IMR-90 (cell line): ENCODE measurements around the gene ADAP1. TPM values are rescaled to one million over a fixed set of nuclear protein-coding genes. Genes with fewer than 3 reads are reported as not detected.

Experiments used
- ATAC-seq: fragments of 200-7000 bp; cut with Tn5 transposase; 2 replicates; pipeline ENCODE4 v1.9.1; 2020; ENCODE audit warnings: low read depth, mild to moderate bottlenecking, moderate library complexity
- BruUV-seq: library from RNA; stranded (reverse); fragments of 400-500 nt; replicated peaks from 2 replicates; lab custom pipeline; 2021; lab: Mats Ljungman, UMichigan
- CTCF ChIA-PET: fragments of 300-600 bp; formaldehyde crosslinking; extraction: SDS; loops from one replicate; lab custom pipeline; 2021; ENCODE audit warnings: antibody characterized with exemption; lab: Yijun Ruan, JAX
- POLR2A ChIA-PET: fragments of 300-600 bp; sonication (Branson Sonifier 250); formaldehyde crosslinking; loops from one replicate; lab custom pipeline; 2022; ENCODE audit warnings: antibody characterized with exemption; ENCODE audit not compliant: unreplicated experiment; lab: Charles Lee
- DNase-seq: peaks from one replicate; pipeline ENCODE4 v3.0.0; 2013
- H2AFZ ChIP-seq: replicated peaks from 2 replicates; pipeline ENCODE3; 2013; ENCODE audit warnings: low read length, mild to moderate bottlenecking; ENCODE audit not compliant: poor library complexity
- H2AK5ac ChIP-seq: 2 replicates; pipeline ENCODE4 v1.6.1; 2013; ENCODE audit warnings: low read depth, low read length, inconsistent platforms
- H2AK9ac ChIP-seq: replicated peaks from 2 replicates; pipeline ENCODE3; 2013; ENCODE audit warnings: mild to moderate bottlenecking, low read depth, low read length, moderate library complexity; ENCODE audit not compliant: poor library complexity
- H2BK120ac ChIP-seq: 2 replicates; pipeline ENCODE4 v1.6.1; 2013; ENCODE audit warnings: low read depth, low read length, inconsistent platforms
- H2BK15ac ChIP-seq: 3 replicates; pipeline ENCODE4 v1.6.1; 2013; ENCODE audit warnings: low read depth, low read length, inconsistent platforms
- H2BK20ac ChIP-seq: 2 replicates; pipeline ENCODE4 v1.6.1; 2013; ENCODE audit warnings: low read depth, mild to moderate bottlenecking, inconsistent platforms, low read length, moderate library complexity
- H2BK5ac ChIP-seq: 2 replicates; pipeline ENCODE4 v1.6.1; 2013; ENCODE audit warnings: mild to moderate bottlenecking, low read depth, low read length, inconsistent platforms; ENCODE audit not compliant: poor library complexity, severe bottlenecking
- H3K14ac ChIP-seq: replicated peaks from 2 replicates; pipeline ENCODE4 v1.6.1; 2013; ENCODE audit warnings: low read depth, low read length, inconsistent platforms
- H3K18ac ChIP-seq: 2 replicates; pipeline ENCODE4 v1.6.1; 2013; ENCODE audit warnings: low read depth, low read length, control low read depth
- H3K23ac ChIP-seq: 2 replicates; pipeline ENCODE4 v1.6.1; 2013; ENCODE audit warnings: low read depth, low read length, inconsistent platforms
- H3K27ac ChIP-seq: 2 replicates; pipeline ENCODE4 v1.5.1; 2013; ENCODE audit warnings: mild to moderate bottlenecking, control low read depth, low read length; ENCODE audit not compliant: insufficient read depth
- H3K27me3 ChIP-seq: 2 replicates; pipeline ENCODE4 v1.6.1; 2013; ENCODE audit warnings: low read length; ENCODE audit not compliant: control insufficient read depth, insufficient read depth
- H3K36me3 ChIP-seq: 2 replicates; pipeline ENCODE4 v1.6.1; 2013; ENCODE audit warnings: low read length, mixed read lengths; ENCODE audit not compliant: control insufficient read depth, insufficient read depth
- H3K4ac ChIP-seq: 2 replicates; pipeline ENCODE4 v1.6.1; 2013; ENCODE audit warnings: low read depth, low read length, inconsistent platforms
- H3K4me1 ChIP-seq: 2 replicates; pipeline ENCODE4 v1.6.1; 2013; ENCODE audit warnings: low read length, mixed read lengths; ENCODE audit not compliant: control insufficient read depth, insufficient read depth
- H3K4me2 ChIP-seq: 2 replicates; pipeline ENCODE4 v1.6.1; 2013; ENCODE audit warnings: low read depth, mild to moderate bottlenecking, control low read depth, low read length, moderate library complexity
- H3K4me3 ChIP-seq: 2 replicates; pipeline ENCODE4 v1.5.1; 2013; ENCODE audit warnings: low read depth, mild to moderate bottlenecking, control low read depth, low read length, moderate library complexity; ENCODE audit not compliant: insufficient read depth
- H3K56ac ChIP-seq: 2 replicates; pipeline ENCODE4 v1.6.1; 2013; ENCODE audit warnings: low read length, inconsistent platforms; ENCODE audit not compliant: insufficient read depth; ENCODE audit errors: extremely low read depth
- H3K79me1 ChIP-seq, 2 experiments: 2 replicates each; pipeline ENCODE4 v1.6.1; 2013; ENCODE audit warnings: low read length in 2 of 2, inconsistent platforms in 1 of 2, low read depth in 1 of 2
- H3K9ac ChIP-seq: 2 replicates; pipeline ENCODE4 v1.6.1; 2013; ENCODE audit warnings: low read depth, low read length, control low read depth
- H3K9me1 ChIP-seq: 2 replicates; pipeline ENCODE4 v1.6.1; 2013; ENCODE audit warnings: low read length, inconsistent platforms; ENCODE audit not compliant: insufficient read depth
- H3K9me3 ChIP-seq: 2 replicates; pipeline ENCODE4 v1.6.1; 2013; ENCODE audit warnings: low read length; ENCODE audit not compliant: control insufficient read depth, insufficient read depth
- H4K20me1 ChIP-seq: 2 replicates; pipeline ENCODE4 v1.6.1; 2013; ENCODE audit warnings: low read length, inconsistent platforms; ENCODE audit not compliant: insufficient read depth
- H4K5ac ChIP-seq: 2 replicates; pipeline ENCODE4 v1.6.1; 2013; ENCODE audit warnings: mild to moderate bottlenecking, low read depth, low read length, control low read depth
- H4K8ac ChIP-seq, 2 experiments: 2 replicates each; pipeline ENCODE4 v1.6.1; 2013; ENCODE audit warnings: low read depth in 2 of 2, low read length in 2 of 2, control low read depth in 1 of 2, inconsistent platforms in 1 of 2
- H4K91ac ChIP-seq: 2 replicates; pipeline ENCODE4 v1.6.1; 2013; ENCODE audit warnings: low read depth, low read length, inconsistent platforms; ENCODE audit not compliant: insufficient read depth
- CEBPB ChIP-seq: IDR thresholded peaks from 2 replicates; pipeline ENCODE4 v1.6.1; 2012; ENCODE audit warnings: low read depth, low read length, improper control_type of control experiment
- CTCF ChIP-seq: conservative IDR thresholded peaks from 2 replicates; pipeline ENCODE4 v1.5.1; 2012; ENCODE audit warnings: mild to moderate bottlenecking, low read depth, low read length, improper control_type of control experiment
- ELK1 ChIP-seq: fragments of 150-350 bp; IDR thresholded peaks from 2 replicates; pipeline ENCODE4 v1.6.1; 2016; ENCODE audit warnings: low read depth, mild to moderate bottlenecking, low read length, moderate library complexity, borderline replicate concordance
- FOS ChIP-seq: fragments of 150-350 bp; IDR thresholded peaks from 2 replicates; pipeline ENCODE4 v1.6.1; 2016; ENCODE audit warnings: low read depth, low read length
- MAFK ChIP-seq: IDR thresholded peaks from 2 replicates; pipeline ENCODE4 v1.6.1; 2012; ENCODE audit warnings: low read depth, low read length, improper control_type of control experiment
- MAZ ChIP-seq: IDR thresholded peaks from 2 replicates; pipeline ENCODE4 v1.6.1; 2012; ENCODE audit warnings: low read depth, mild to moderate bottlenecking, low read length, improper control_type of control experiment, moderate library complexity, borderline replicate concordance
- MXI1 ChIP-seq: IDR thresholded peaks from 2 replicates; pipeline ENCODE4 v1.6.1; 2012; ENCODE audit warnings: low read depth, mild to moderate bottlenecking, low read length, moderate library complexity, borderline replicate concordance
- WGBS, 2 experiments: methylation state at CpG; one replicate each; pipeline versions ENCODE4 v1.1.5 to v1.1.7; 2013; ENCODE audit warnings: missing lambda C conversion rate in 2 of 2; ENCODE audit not compliant: insufficient read length in 1 of 2; ENCODE audit errors: extremely low coverage in 2 of 2; 5-methylcytosine and 5-hydroxymethylcytosine counted together
- dilution Hi-C: fragments of 300-500 bp; cut with HindIII; formaldehyde crosslinking; loops from one replicate; pipeline ENCODE4 v1.14.3; 2018; ENCODE audit warnings: low sequenced_read_pairs; ENCODE audit not compliant: unreplicated experiment
- in situ Hi-C: fragments of 300-500 bp; cut with MboI; formaldehyde crosslinking; loops from 3 replicates; pipeline ENCODE4 v1.14.3; 2019; ENCODE audit warnings: low sequenced_read_pairs, inconsistent platforms, mixed read lengths
- intact Hi-C: fragments of 100-400 bp; cut with micrococcal nuclease; formaldehyde crosslinking; loops from 2 replicates; pipeline ENCODE4 v1.10.0; 2022
- polyA plus RNA-seq, 3 experiments: library from polyadenylated mRNA; depleted of rRNA; stranded (reverse); fragments of >200 nt; gene quantifications; 2 replicates each; pipeline ENCODE4 v1.2.3, GENCODE V29; 2012; ENCODE audit warnings: low replicate concordance in 1 of 3
- total RNA-seq: library from RNA; depleted of rRNA; stranded (reverse); fragments of >200 nt; gene quantifications from 2 replicates; pipeline ENCODE4 v1.2.3, GENCODE V29; 2012

The ADAP1 gene
- total and polyA plus RNA-seq, 2 of the 4 experiments (the other 2 are of a cell fraction) = 1.4 to 2.0 TPM

- Histone ChIP-seq H2AFZ (no peak overlapping the region), H3K9me3 (no peaks in the 10 kb centered on the region), H3K14ac (no peak overlapping the region), H3K9ac (no peak overlapping the region), H3K18ac (no peak overlapping the region), H3K4me2 (no peak overlapping the region), H2AK5ac (no peak overlapping the region), H4K5ac (no peak overlapping the region), H4K8ac (no peak overlapping the region), H2BK120ac (no peak overlapping the region), H2BK20ac (no peak overlapping the region), H3K36me3 (peaks cover 38% of the 10 kb centered on the region), H3K23ac (no peak overlapping the region), H2BK15ac (no peak overlapping the region), H3K9me1 (0 out of 2 replicates have a peak, but pooled peaks cover 4% of the 10 kb centered on the region), H3K4me3 (no peak overlapping the region), H2AK9ac (no peak overlapping the region), H4K91ac (no peak overlapping the region), H2BK5ac (no peak overlapping the region), H3K27me3 (peaks cover 3% of the 10 kb centered on the region; the same call in 1 of the 2 replicates), H4K20me1 (peaks cover 53% of the 10 kb centered on the region), H3K4me1 (no peaks in the 10 kb centered on the region; the same call in 1 of the 2 replicates), H3K4ac (no peak overlapping the region), H3K27ac (no peak overlapping the region), H3K56ac (no peak overlapping the region), H3K79me1 (peaks cover 23 to 48% of the 10 kb centered on the region in 2 experiments)
- no peak for ATAC-seq
- intact Hi-C loops (no loop called here), in situ Hi-C loops (no loop called here), dilution Hi-C loops (no loop called here)
- no TSS peak for BruUV-seq
- WGBS, 2 experiments = 95% methylated on average over 11 of the region's 24 CpGs; no CpG with 5 or more reads in 1 of the 2 experiments
- no peak for DNase-seq
- TF ChIP-seq MAFK (no peak), CTCF (no peak), FOS (no peak), ELK1 (no peak), MAZ (no peak), CEBPB (no peak), MXI1 (no peak)
- ChIA-PET CTCF (no interaction called here), POLR2A (no interaction called here)
Observed at GRCh38 chr7:968205-969105, 14.0 kb upstream of the ADAP1 start.
